Keratinocyte (primary cell): ENCODE measurements around the gene TLR1. TPM values are rescaled to one million over a fixed set of nuclear protein-coding genes. Genes with fewer than 3 reads are reported as not detected.

ENCODE experiments used
- DNase-seq: peaks from one replicate; pipeline ENCODE4 v3.0.0-alpha.2; 2011; ENCODE audit warnings: low read depth, missing footprints, low spot score
- FAIRE-seq: peaks from 2 replicates; lab custom pipeline; 2011; peaks lifted over from hg19 to GRCh38; lab: Jason Lieb, UNC
- H2AFZ ChIP-seq: 2 replicates; pipeline ENCODE4 v1.6.0; 2012; ENCODE audit warnings: low read length, control low read depth, inconsistent platforms; ENCODE audit not compliant: control insufficient read depth
- H3K27ac ChIP-seq: 2 replicates; pipeline ENCODE4 v1.5.1; 2011; ENCODE audit warnings: low read length; ENCODE audit not compliant: control insufficient read depth, insufficient read depth
- H3K27me3 ChIP-seq: 3 replicates; pipeline ENCODE4 v1.6.0; 2011; ENCODE audit warnings: low read length; ENCODE audit not compliant: control insufficient read depth, insufficient read depth; ENCODE audit errors: extremely low read depth
- H3K36me3 ChIP-seq, 2 experiments: 2 replicates in 1 of 2; 3 replicates in 1 of 2; pipeline ENCODE4 v1.5.1; 2011; ENCODE audit warnings: low read length in 2 of 2, mild to moderate bottlenecking in 1 of 2; ENCODE audit not compliant: control insufficient read depth in 2 of 2, insufficient read depth in 2 of 2; ENCODE audit errors: extremely low read depth in 1 of 2
- H3K4me1 ChIP-seq: 3 replicates; pipeline ENCODE4 v1.5.1; 2011; ENCODE audit warnings: low read length; ENCODE audit not compliant: control insufficient read depth, insufficient read depth; ENCODE audit errors: extremely low read depth
- H3K4me2 ChIP-seq: 3 replicates; pipeline ENCODE4 v1.6.0; 2011; ENCODE audit warnings: low read depth, low read length; ENCODE audit not compliant: control insufficient read depth, insufficient read depth; ENCODE audit errors: extremely low read depth
- H3K4me3 ChIP-seq, 3 experiments: fragments of 200-600 bp in 1 of 3; sonication (generic) in 1 of 3; 2 replicates in 2 of 3; 3 replicates in 1 of 3; pipeline ENCODE4 v1.5.1; 2011 to 2016; ENCODE audit warnings: low read length in 3 of 3, mild to moderate bottlenecking in 3 of 3, control low read depth in 2 of 3, inconsistent platforms in 1 of 3, low read depth in 1 of 3, mixed read lengths in 1 of 3, mixed run types in 1 of 3, moderate library complexity in 1 of 3; ENCODE audit not compliant: control insufficient read depth in 2 of 3, insufficient read depth in 2 of 3; ENCODE audit errors: extremely low read depth in 1 of 3
- H3K79me2 ChIP-seq: 2 replicates; pipeline ENCODE4 v1.6.0; 2012; ENCODE audit warnings: low read length; ENCODE audit not compliant: control insufficient read depth, insufficient read depth
- H3K9ac ChIP-seq: 3 replicates; pipeline ENCODE4 v1.6.0; 2011; ENCODE audit warnings: low read length; ENCODE audit not compliant: control insufficient read depth, insufficient read depth; ENCODE audit errors: extremely low read depth
- H3K9me1 ChIP-seq: 3 replicates; pipeline ENCODE4 v1.6.0; 2011; ENCODE audit warnings: low read length; ENCODE audit not compliant: control insufficient read depth, insufficient read depth; ENCODE audit errors: extremely low read depth
- H3K9me3 ChIP-seq: 2 replicates; pipeline ENCODE4 v1.5.1; 2012; ENCODE audit warnings: low read depth, low read length; ENCODE audit not compliant: control insufficient read depth
- H4K20me1 ChIP-seq: 3 replicates; pipeline ENCODE4 v1.6.0; 2011; ENCODE audit warnings: low read length; ENCODE audit not compliant: control insufficient read depth, insufficient read depth; ENCODE audit errors: extremely low read depth
- EZH2 ChIP-seq: IDR thresholded peaks from one replicate; pipeline ENCODE4 v1.6.1; 2012; ENCODE audit warnings: inconsistent platforms, mild to moderate bottlenecking, low read length, moderate library complexity
- dilution Hi-C: fragments of 300-500 bp; cut with MboI; formaldehyde crosslinking; loops from one replicate; pipeline ENCODE4 v1.7.0; 2020; ENCODE audit warnings: low sequenced_read_pairs; ENCODE audit not compliant: extremely low pct_ligation_motif_present
- polyA plus RNA-seq, 5 experiments: library from polyadenylated mRNA; depleted of rRNA in 3 of 5; stranded (reverse) in 3 of 5; stranded (forward) in 1 of 5; unstranded in 1 of 5; fragments of >200 nt; gene quantifications; 1 replicate in 1 of 5; 2 replicates in 3 of 5; 3 replicates in 1 of 5; pipeline versions ENCODE4 v1.2.1 to v1.2.3, GENCODE V29; 2011 to 2012; ENCODE audit warnings: missing spikeins in 2 of 5, low read depth in 1 of 5, low replicate concordance in 1 of 5
- TF ChIP-seq, protein P1 (sequence below), 3 experiments: IDR thresholded peaks in 1 of 3; conservative IDR thresholded peaks in 1 of 3; optimal IDR thresholded peaks in 1 of 3; 2 replicates in 2 of 3; 3 replicates in 1 of 3; pipeline versions ENCODE3 to v1.5.1; 2011; ENCODE audit warnings: low read length in 3 of 3, mild to moderate bottlenecking in 3 of 3, moderate library complexity in 2 of 3, control low read depth in 1 of 3, inconsistent platforms in 1 of 3; ENCODE audit not compliant: insufficient read depth in 2 of 3; ENCODE audit errors: extremely low read depth in 1 of 3

TLR1 gene
- polyA plus RNA-seq, 1 donor (not counting 4 experiments of a cell fraction or from before 2014, with no cell fraction given): 0.73 TPM

DNA sequence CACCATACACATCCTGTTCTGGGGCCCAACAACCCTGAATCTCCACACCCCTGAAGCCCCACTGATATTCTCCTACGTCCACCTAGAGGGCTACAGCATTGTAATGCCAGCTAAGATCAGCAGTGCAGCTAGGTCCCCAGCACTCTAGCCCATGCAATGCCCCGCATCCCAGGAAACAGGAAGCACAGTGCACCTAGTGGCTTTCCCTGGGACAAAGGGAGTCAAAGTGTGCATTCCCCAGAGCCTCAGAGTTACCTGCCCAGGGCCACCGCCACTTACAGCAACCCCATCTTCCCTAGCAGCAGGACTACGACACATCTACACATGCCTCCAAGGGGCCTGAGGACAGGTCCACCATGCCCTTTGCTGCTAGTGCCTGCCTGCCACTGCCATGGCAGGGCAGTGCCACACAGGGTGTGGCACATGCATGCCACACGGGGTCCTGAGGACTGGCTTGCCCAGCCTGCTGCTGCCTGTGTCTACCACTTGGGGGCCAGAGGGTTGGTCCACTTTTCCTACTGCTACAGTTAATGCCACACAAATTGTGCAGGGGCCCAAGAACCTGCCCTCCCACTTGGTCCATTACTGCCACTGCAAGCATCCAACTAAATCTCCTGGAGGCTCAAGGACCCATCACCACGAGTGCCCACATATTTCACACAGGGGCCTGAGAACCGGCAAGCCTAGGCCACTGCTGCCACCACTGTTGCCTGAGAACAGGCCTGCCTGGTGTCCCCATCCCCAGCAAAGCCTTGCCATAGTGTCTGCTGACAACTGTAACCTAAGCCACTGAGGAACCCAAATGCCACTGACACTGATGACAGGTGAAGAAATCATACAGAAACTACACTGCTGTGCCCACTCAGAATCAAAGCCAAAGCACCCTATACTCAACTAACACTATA is 28.3 kb upstream of the TLR1 start:
- H3K9me1 ChIP-seq: no peaks in the 10 kb centered on the region
- no peaks in the 10 kb centered on the region for H4K20me1 ChIP-seq
- no peaks in the 10 kb centered on the region for H3K27me3 ChIP-seq
- H2AFZ ChIP-seq: no peak overlapping the region
- TF ChIP-seq EZH2: no peak
- TF ChIP-seq, protein P1, sequence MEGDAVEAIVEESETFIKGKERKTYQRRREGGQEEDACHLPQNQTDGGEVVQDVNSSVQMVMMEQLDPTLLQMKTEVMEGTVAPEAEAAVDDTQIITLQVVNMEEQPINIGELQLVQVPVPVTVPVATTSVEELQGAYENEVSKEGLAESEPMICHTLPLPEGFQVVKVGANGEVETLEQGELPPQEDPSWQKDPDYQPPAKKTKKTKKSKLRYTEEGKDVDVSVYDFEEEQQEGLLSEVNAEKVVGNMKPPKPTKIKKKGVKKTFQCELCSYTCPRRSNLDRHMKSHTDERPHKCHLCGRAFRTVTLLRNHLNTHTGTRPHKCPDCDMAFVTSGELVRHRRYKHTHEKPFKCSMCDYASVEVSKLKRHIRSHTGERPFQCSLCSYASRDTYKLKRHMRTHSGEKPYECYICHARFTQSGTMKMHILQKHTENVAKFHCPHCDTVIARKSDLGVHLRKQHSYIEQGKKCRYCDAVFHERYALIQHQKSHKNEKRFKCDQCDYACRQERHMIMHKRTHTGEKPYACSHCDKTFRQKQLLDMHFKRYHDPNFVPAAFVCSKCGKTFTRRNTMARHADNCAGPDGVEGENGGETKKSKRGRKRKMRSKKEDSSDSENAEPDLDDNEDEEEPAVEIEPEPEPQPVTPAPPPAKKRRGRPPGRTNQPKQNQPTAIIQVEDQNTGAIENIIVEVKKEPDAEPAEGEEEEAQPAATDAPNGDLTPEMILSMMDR (optimal IDR thresholded peaks at IDR 0.05 in 1 of 3, IDR thresholded peaks at IDR 0.05 in 1 of 3, conservative IDR thresholded peaks at IDR 0.05 in 1 of 3; ENCODE audit: extremely low read depth in 1 of 3, insufficient read depth in 2 of 3, low read length in 3 of 3): peak; percentile 13 to 39 (median 20)
- no peak overlapping the region for H3K4me2 ChIP-seq
- FAIRE-seq: no peak
- no peaks in the 10 kb centered on the region for H3K36me3 ChIP-seq
- no peaks in the 10 kb centered on the region for H3K9me3 ChIP-seq
- H3K4me1 ChIP-seq: peaks cover 5% of the 10 kb centered on the region
- dilution Hi-C loops: no loop called here
- H3K27ac ChIP-seq: no peak overlapping the region
- H3K79me2 ChIP-seq: no peaks in the 10 kb centered on the region
- DNase-seq: no peak
- H3K4me3 ChIP-seq: no peak overlapping the region
- no peak overlapping the region for H3K9ac ChIP-seq

DNA sequence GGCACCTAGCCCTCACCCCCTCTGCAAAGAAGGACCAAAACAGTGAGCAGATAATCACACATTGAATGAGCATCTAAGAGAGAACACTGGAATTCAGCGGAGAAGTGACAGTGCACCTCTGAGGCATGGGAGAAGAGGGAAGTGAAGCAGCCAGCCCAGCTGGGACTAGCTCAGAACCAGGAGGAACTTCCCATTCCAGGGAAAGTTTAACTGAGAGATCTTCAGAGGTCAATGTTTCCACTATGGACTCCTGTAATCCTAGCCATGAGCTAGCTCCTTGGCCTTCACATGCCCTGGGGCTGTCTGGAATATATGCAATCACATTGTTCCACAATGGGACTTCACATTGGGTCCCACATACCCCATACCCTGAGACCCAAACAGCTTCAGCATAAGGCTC is 27.6 kb upstream of the TLR1 start:
- no peak for FAIRE-seq

More for the DNA sequence above, 27.6 kb upstream of the TLR1 start:
- H3K4me1 ChIP-seq: no peaks in the 10 kb centered on the region
- dilution Hi-C loops: no loop called here
- no peaks in the 10 kb centered on the region for H3K9me1 ChIP-seq
- H3K9ac ChIP-seq: no peak overlapping the region
- H3K9me3 ChIP-seq: no peaks in the 10 kb centered on the region
- H3K27ac ChIP-seq: no peak overlapping the region
- no peak overlapping the region for H3K4me2 ChIP-seq
- H3K79me2 ChIP-seq: no peaks in the 10 kb centered on the region
- DNase-seq: no peak
- H3K4me3 ChIP-seq: no peak overlapping the region
- H3K27me3 ChIP-seq: no peaks in the 10 kb centered on the region
- TF ChIP-seq EZH2: no peak
- TF ChIP-seq, protein P1 (optimal IDR thresholded peaks at IDR 0.05 in 1 of 3, IDR thresholded peaks at IDR 0.05 in 1 of 3, conservative IDR thresholded peaks at IDR 0.05 in 1 of 3; ENCODE audit: extremely low read depth in 1 of 3, insufficient read depth in 2 of 3, low read length in 3 of 3): no peak
- H3K36me3 ChIP-seq: no peaks in the 10 kb centered on the region
- no peaks in the 10 kb centered on the region for H4K20me1 ChIP-seq
- H2AFZ ChIP-seq: no peak overlapping the region
